Thymus (tissue), 11 donors: ENCODE results near the gene FLOT2. TPM values are rescaled to one million over a fixed set of nuclear protein-coding genes. Genes with fewer than 3 reads are reported as not detected.
"Not testable (repeated sequence)": the region's sequence is repeated elsewhere in the genome, so short reads cannot be mapped to it uniquely, and the experiment has no call there.

ENCODE experiments used
- DNase-seq, 9 donors: peaks; one replicate each; pipeline ENCODE4 v3.0.0-alpha.2; 2013; ENCODE audit warnings: low spot score in 9 of 9, low read depth in 6 of 9, missing footprints in 1 of 9
- H3K27ac ChIP-seq, 2 donors: one replicate each; pipeline ENCODE4 v1.5.1; 2013; ENCODE audit warnings: control low read depth in 1 of 2, low read depth in 1 of 2, low read length in 1 of 2, mild to moderate bottlenecking in 1 of 2, moderate library complexity in 1 of 2
- H3K27me3 ChIP-seq, 2 donors: one replicate each; pipeline ENCODE4 v1.5.1; 2013; ENCODE audit warnings: low read length in 1 of 2; ENCODE audit not compliant: control insufficient read depth in 2 of 2, insufficient read depth in 1 of 2
- H3K36me3 ChIP-seq, 2 donors: one replicate each; pipeline ENCODE4 v1.5.1; 2013; ENCODE audit warnings: low read length in 1 of 2, mild to moderate bottlenecking in 1 of 2, moderate library complexity in 1 of 2; ENCODE audit not compliant: control insufficient read depth in 2 of 2, insufficient read depth in 2 of 2
- H3K4me1 ChIP-seq, 2 donors: one replicate each; pipeline ENCODE4 v1.5.1; 2013; ENCODE audit warnings: low read length in 2 of 2; ENCODE audit not compliant: control insufficient read depth in 2 of 2, insufficient read depth in 2 of 2
- H3K4me3 ChIP-seq, 2 donors: one replicate each; pipeline ENCODE4 v1.5.1; 2013; ENCODE audit warnings: low read length in 2 of 2, control low read depth in 1 of 2, mild to moderate bottlenecking in 1 of 2
- H3K9me3 ChIP-seq, 2 donors: one replicate each; pipeline ENCODE4 v1.5.1; 2013; ENCODE audit warnings: low read length in 1 of 2, mild to moderate bottlenecking in 1 of 2; ENCODE audit not compliant: control insufficient read depth in 2 of 2, insufficient read depth in 1 of 2
- WGBS: extraction: QIAGEN DNeasy Blood & Tissue Kit; methylation state at CpG from one replicate; pipeline ENCODE4 v1.1.7; 2013; 5-methylcytosine and 5-hydroxymethylcytosine counted together
- polyA plus RNA-seq: library from polyadenylated mRNA; stranded (reverse); fragments of 200-250 nt; gene quantifications from one replicate; pipeline ENCODE4 v1.2.3, GENCODE V29; 2013
- total RNA-seq: library from RNA; stranded (reverse); fragments of 120-200 nt; gene quantifications from one replicate; pipeline ENCODE4 v1.2.4, GENCODE V29; 2013
- donor health status: healthy.

The FLOT2 gene
- total and polyA plus RNA-seq, 2 donors, result 29.9 to 82.1 TPM

DNA sequence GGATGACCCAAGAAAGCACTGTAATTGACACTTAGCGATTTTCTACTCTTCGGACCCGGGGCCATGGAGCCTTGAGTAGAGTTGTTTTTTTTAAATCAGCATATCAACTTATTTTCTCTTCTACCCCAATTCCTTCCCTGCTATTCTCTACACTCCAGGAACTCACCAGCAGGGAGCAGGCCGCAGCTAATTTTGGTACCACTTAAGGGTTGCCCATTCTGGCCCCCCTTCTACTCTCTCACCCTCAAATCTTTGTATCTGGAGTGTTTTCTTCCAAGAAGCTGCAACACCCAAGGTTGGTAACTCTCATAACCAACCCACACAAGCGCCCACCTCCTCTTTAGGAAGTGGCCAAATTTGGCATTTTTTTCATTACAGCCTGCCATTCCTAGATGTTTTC lies 48.3 kb downstream of the FLOT2 start:
- no peaks in the 10 kb centered on the region for H3K9me3 ChIP-seq
- H3K4me1 ChIP-seq, result peaks cover 3% of the 10 kb centered on the region in 2 donors
- no peak overlapping the region for H3K27ac ChIP-seq
- DNase-seq, result no peak
- no peaks in the 10 kb centered on the region for H3K36me3 ChIP-seq
- WGBS, result 71% methylated on average over 5 of the region's 5 CpGs
- no peak overlapping the region for H3K4me3 ChIP-seq
- H3K27me3 ChIP-seq, result no peaks in the 10 kb centered on the region

DNA sequence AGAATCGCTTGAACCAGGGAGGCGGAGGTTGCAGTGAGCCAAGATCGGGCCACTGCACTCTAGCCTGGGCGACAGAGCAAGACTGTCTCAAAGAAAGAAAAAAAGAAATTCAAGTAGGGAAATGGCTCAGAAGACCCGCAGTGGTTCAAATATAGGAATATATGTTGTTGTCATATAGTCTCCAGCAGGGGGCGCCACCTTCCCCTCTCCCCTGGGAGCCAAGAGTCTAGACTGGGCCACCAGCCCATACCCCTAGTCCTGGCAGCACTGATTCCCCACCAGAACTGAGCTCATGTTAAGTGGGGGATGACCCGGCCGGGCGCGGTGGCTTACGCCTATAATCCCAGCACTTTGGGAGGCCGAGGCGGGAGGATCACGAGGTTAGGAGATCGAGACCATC lies 48.9 kb downstream of the FLOT2 start:
- peak in 1 of 9 donors; percentile 25 for DNase-seq
- not testable (repeated sequence) for H3K4me1 ChIP-seq, H3K27me3 ChIP-seq, H3K4me3 ChIP-seq, H3K9me3 ChIP-seq, H3K36me3 ChIP-seq, H3K27ac ChIP-seq
- WGBS, result 87% methylated on average over 15 of the region's 15 CpGs

DNA sequence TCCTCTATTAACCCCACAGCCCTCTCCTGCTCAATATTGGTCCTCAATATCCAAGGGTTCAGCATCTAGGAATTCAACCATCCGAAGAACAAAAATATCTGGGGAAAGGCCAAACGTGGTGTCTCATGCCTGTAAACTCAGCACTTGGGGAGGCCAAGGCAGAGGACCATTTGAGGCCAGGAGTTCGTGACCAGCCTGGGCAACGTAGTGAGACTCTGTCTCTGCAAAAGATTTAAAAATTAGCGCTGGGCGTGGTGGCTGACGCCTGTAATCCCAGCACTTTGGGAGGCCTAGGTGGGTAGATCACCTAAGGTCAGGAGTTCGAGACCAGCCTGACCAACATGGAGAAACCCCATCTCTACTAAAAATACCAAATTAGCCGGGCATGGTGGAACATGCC lies 50.8 kb downstream of the FLOT2 start:
- not testable (repeated sequence) for H3K27me3 ChIP-seq, H3K4me3 ChIP-seq, H3K36me3 ChIP-seq, H3K9me3 ChIP-seq, H3K4me1 ChIP-seq, H3K27ac ChIP-seq, DNase-seq
- WGBS, result 95% methylated on average over 9 of the region's 9 CpGs

DNA sequence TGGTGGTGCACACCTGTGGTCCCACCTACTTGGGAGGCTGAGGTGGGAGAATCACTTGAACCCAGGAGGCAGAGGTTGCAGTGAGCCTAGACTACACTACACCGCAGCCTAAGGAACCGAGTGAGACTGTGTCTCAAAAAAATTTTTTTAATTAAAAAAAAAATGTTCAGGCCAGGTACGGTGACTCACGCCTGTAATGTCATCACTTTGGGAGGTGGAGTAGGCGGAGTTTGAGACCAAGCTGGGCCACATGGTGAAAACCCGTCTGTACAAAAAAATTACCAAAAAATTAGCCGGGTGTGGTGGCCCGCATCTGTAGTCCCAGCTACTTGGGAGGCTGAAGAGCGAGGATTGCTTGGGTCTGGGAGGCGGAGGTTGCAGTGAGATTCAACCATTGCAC lies 51.3 kb downstream of the FLOT2 start:
- no peak overlapping the region for H3K27ac ChIP-seq
- no peaks in the 10 kb centered on the region for H3K36me3 ChIP-seq
- H3K4me3 ChIP-seq, result no peak overlapping the region
- DNase-seq, result no peak
- peaks cover 0 to 1% of the 10 kb centered on the region in 2 donors for H3K9me3 ChIP-seq
- 96% methylated on average over 10 of the region's 10 CpGs for WGBS
- peaks cover 0 to 10% of the 10 kb centered on the region in 2 donors for H3K4me1 ChIP-seq
- H3K27me3 ChIP-seq, result no peaks in the 10 kb centered on the region

DNA sequence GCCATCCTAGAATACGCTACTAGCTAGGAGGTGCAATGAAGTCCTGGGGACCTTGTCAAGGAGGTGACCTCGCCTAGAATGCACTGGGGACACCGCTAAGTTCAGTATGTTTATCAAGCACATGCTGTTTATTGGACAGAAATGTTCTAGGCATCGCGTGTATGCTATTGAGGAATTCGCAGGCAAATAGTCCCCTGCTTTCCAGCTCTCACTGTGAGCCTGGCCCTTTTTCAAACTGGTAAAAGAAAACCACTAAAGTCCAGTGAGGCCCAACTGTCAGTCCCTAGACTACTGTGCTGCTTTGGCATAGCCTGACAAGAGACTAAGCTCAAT lies 53.8 kb downstream of the FLOT2 start:
- Histone ChIP-seq H3K27ac (no peak overlapping the region), H3K9me3 (peaks cover 0 to 1% of the 10 kb centered on the region in 2 donors), H3K27me3 (no peaks in the 10 kb centered on the region), H3K4me3 (no peak overlapping the region), H3K4me1 (peaks cover 0 to 11% of the 10 kb centered on the region in 2 donors), H3K36me3 (no peaks in the 10 kb centered on the region)
- 98% methylated on average over 6 of the region's 6 CpGs for WGBS
- no peak for DNase-seq

DNA sequence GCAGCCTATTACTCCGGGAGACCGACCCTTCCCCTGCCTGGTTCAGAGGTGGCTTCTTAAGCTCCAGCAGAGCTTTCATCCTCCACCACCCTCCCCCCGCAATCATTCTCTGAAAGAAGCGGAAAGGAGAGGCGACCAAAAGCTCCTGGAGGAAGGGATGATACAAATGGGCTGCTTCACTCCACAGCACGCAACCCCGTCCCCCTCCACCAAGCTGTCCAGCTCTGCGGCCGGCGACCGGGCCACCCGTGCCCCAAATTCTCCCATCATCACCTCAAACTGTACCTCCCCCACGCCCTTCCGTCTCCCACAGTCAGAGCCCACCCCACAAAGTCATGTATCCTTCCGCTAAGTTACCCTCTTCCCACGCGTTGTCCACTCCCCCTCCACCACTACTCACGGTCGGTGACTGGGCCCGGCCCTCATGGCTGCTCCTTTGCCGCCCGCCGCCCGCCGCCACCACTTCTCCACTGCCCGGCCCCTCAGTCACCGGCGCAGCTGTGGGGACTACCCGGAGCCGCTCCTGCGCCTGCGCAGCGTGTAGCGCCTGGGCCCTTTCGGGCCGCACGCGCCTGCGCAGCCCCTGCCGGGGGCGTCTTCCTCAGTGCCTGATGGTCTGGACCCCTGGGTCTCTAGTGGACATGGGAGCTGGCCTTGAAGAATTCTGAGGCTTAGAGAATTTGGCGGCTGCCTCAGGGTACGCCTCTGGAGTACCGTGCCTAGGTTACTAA lies 55.1 kb downstream of the FLOT2 start, which contains the start of gene FAM222B:
TSS of gene FAM222B (minus strand) at position 509 of the 731 bp plus-strand sequence. CDS start 76,123 bp downstream, outside the sequence.
- H3K27ac ChIP-seq, result peak within 1 kb of the TSS; percentile 63 to 78
- under 1% methylated on average over 44 of the region's 44 CpGs for WGBS
- H3K36me3 ChIP-seq, result no peaks in the 10 kb centered on the region
- peaks cover 0 to 11% of the 10 kb centered on the region in 2 donors for H3K4me1 ChIP-seq
- peaks cover 0 to 1% of the 10 kb centered on the region in 2 donors for H3K9me3 ChIP-seq
- H3K27me3 ChIP-seq, result no peaks in the 10 kb centered on the region
- H3K4me3 ChIP-seq, result peak within 1 kb of the TSS; percentile 63 to 88
- DNase-seq, result peak; percentile 59 to 91 (median 74)

DNA sequence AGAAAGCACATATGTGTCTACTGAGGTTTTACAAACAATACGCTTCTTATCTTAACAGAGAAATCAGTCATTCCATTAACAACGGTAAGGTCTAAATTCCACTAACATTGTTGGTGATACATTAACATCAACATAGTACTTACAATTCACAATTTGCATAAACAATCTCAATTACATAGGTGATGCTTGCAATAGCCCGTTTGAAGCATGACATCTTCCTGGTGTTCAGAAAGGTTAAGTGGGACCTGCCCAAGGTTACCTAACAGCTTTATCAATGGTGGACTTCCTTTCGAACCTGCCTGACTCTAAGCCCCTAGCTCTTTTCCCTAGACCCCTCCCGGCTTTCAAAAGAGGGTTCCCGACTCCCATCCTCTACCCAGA lies 55.6 kb downstream of the FLOT2 start:
- H3K9me3 ChIP-seq, result peaks cover 0 to 1% of the 10 kb centered on the region in 2 donors
- H3K27ac ChIP-seq, result peak overlapping the region; percentile 63 to 78
- no peaks in the 10 kb centered on the region for H3K27me3 ChIP-seq
- whole genome bisulfite sequencing, result 17% methylated on average over 6 of the region's 6 CpGs
- DNase-seq, result peak in 1 of 9 donors; percentile 12
- peak overlapping the region; percentile 63 to 88 for H3K4me3 ChIP-seq
- peaks cover 0 to 11% of the 10 kb centered on the region in 2 donors for H3K4me1 ChIP-seq
- no peaks in the 10 kb centered on the region for H3K36me3 ChIP-seq

DNA sequence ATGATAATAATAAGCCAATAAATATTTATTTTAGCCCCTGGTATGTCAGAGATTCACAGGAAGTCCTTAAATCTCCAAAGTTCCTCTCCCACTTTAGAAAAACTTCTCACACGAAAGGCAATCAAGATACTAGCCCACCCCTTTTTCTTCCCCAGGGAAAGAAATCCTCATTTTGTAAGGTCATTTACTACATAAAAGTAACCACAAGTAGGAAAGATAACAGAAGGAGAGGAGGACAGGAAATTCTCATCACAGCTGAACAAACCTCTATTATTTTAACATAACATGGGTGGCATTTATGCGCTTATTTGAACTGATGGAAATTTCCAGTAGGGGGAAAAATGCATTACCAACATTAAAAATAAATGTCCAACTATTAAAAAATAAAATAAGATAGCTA lies 58.3 kb downstream of the FLOT2 start:
- no peak for DNase-seq
- peaks cover 0 to 1% of the 10 kb centered on the region in 2 donors for H3K9me3 ChIP-seq
- H3K4me1 ChIP-seq, result peaks cover 0 to 11% of the 10 kb centered on the region in 2 donors
- H3K36me3 ChIP-seq, result peaks cover under 1 to 2% of the 10 kb centered on the region in 2 donors
- WGBS, result 97% methylated on average over 2 of the region's 2 CpGs
- no peak overlapping the region for H3K27ac ChIP-seq
- no peaks in the 10 kb centered on the region for H3K27me3 ChIP-seq
- H3K4me3 ChIP-seq, result no peak overlapping the region

DNA sequence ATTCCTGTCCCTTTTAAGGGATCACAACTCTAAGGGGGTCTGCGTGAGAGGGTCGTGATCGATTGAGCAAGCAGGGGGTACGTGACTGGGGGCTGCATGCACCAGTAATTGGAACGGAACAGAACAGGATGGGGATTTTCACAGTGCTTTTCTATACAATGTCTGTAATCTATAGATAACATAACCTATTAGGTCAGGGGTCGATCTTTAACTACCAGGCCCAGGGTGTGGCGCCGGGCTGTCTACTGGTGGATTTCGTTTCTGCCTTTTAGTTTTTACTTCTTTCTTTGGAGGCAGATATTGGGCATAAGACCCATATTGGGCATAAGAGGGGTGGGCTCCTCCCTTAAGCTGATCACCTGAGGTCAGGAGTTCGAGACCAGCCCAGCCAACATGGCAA lies 61.0 kb downstream of the FLOT2 start:
- not testable (repeated sequence) for H3K9me3 ChIP-seq, DNase-seq, H3K27me3 ChIP-seq, H3K4me3 ChIP-seq, H3K4me1 ChIP-seq, H3K27ac ChIP-seq, H3K36me3 ChIP-seq
- WGBS, result 99% methylated on average over 10 of the region's 10 CpGs
